HG03378 (cell line): ENCODE data around the gene NADSYN1.

Experiments
- ATAC-seq: cut with Tn5 transposase; IDR thresholded peaks from one replicate; pipeline ENCODE4 v1.9.1; 2021; ENCODE audit warnings: mild to moderate bottlenecking, moderate library complexity; ENCODE audit not compliant: unreplicated experiment

The NADSYN1 gene

GRCh38 chr11:71542879-71543777 lies 90.1 kb downstream of the NADSYN1 start:
- ATAC-seq: no peak

GRCh38 chr11:71543866-71544265 lies 90.9 kb downstream of the NADSYN1 start:
- ATAC-seq: no peak

GRCh38 chr11:71544525-71545214 lies 91.7 kb downstream of the NADSYN1 start:
- ATAC-seq: no peak

GRCh38 chr11:71545405-71545966 lies 92.5 kb downstream of the NADSYN1 start:
- ATAC-seq: no peak

GRCh38 chr11:71548120-71548519 lies 95.1 kb downstream of the NADSYN1 start, which contains the start of gene KRTAP5-9:
Gene KRTAP5-9, plus strand, starts transcription at chr11:71548420. Its CDS starts 238 bp downstream, at chr11:71548658.
- ATAC-seq: no peak

- no peak for ATAC-seq
These were observed 95.7 kb downstream of the NADSYN1 start for GRCh38 chr11:71548716-71549151.
